HCT116 (cell line): ENCODE measurements around the gene EMILIN2.

Experiments
- CEBPB ChIP-seq: IDR thresholded peaks from 2 replicates; pipeline ENCODE4 v1.6.1; 2012; ENCODE audit warnings: low read depth
- EGR1 ChIP-seq: IDR thresholded peaks from 2 replicates; pipeline ENCODE4 v1.6.1; 2012; ENCODE audit warnings: low read depth
- POLR2AphosphoS5 ChIP-seq: IDR thresholded peaks from 2 replicates; pipeline ENCODE4 v1.6.1; 2011; ENCODE audit warnings: mild to moderate bottlenecking, low read depth, low read length, moderate library complexity
- SP1 ChIP-seq: IDR thresholded peaks from 2 replicates; pipeline ENCODE4 v1.6.1; 2012; ENCODE audit warnings: low read depth
- SRF ChIP-seq: IDR thresholded peaks from 2 replicates; pipeline ENCODE4 v1.6.1; 2012; ENCODE audit warnings: low read depth
- TF ChIP-seq, protein P1 (sequence below), 3 experiments: fragments of 200-600 bp in 1 of 3; sonication (generic) in 1 of 3; IDR thresholded peaks in 2 of 3; conservative IDR thresholded peaks in 1 of 3; 2 replicates each; pipeline ENCODE4 v1.5.1; 2012 to 2017; ENCODE audit warnings: low read depth in 2 of 3, low read length in 2 of 3, antibody characterized with exemption in 1 of 3, borderline replicate concordance in 1 of 3, control low read depth in 1 of 3, mild to moderate bottlenecking in 1 of 3, mixed read lengths in 1 of 3, mixed run types in 1 of 3, moderate library complexity in 1 of 3; ENCODE audit not compliant: insufficient read depth in 1 of 3

GRCh38 chr18:2840521-2840920, 6.3 kb upstream of the EMILIN2 start:
- TF ChIP-seq SRF = no peak
- TF ChIP-seq, protein P1, sequence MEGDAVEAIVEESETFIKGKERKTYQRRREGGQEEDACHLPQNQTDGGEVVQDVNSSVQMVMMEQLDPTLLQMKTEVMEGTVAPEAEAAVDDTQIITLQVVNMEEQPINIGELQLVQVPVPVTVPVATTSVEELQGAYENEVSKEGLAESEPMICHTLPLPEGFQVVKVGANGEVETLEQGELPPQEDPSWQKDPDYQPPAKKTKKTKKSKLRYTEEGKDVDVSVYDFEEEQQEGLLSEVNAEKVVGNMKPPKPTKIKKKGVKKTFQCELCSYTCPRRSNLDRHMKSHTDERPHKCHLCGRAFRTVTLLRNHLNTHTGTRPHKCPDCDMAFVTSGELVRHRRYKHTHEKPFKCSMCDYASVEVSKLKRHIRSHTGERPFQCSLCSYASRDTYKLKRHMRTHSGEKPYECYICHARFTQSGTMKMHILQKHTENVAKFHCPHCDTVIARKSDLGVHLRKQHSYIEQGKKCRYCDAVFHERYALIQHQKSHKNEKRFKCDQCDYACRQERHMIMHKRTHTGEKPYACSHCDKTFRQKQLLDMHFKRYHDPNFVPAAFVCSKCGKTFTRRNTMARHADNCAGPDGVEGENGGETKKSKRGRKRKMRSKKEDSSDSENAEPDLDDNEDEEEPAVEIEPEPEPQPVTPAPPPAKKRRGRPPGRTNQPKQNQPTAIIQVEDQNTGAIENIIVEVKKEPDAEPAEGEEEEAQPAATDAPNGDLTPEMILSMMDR (IDR thresholded peaks at IDR 0.05 in 2 of 3, conservative IDR thresholded peaks at IDR 0.05 in 1 of 3; ENCODE audit: borderline replicate concordance in 1 of 3, insufficient read depth in 1 of 3, low read depth in 2 of 3, low read length in 2 of 3) = no peak
- TF ChIP-seq CEBPB = no peak
- no peak for TF ChIP-seq POLR2AphosphoS5
- TF ChIP-seq EGR1 = no peak
- no peak for TF ChIP-seq SP1
